Measurements from ENCODE around the gene KRTAP9-3.

DNA sequence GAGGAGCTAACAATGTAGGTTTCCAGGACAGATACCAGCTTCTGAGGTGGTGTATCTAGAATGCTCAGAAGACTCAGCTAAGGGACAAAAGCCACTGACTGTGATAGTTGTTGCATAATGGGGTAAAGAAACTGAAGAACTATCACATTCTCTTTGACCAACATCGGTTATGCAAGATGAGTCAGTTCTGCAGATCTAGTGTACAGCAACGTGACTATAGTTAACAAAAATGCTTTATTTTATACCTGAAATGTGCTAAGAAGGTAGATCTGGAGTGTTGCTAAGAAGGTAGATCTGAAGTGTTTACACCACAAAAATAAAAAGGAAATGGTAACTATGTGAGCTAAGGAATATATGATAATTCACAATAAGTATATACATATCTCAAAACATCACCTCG, 35.5 kb downstream of the KRTAP9-3 start:
- TF ChIP-seq, protein P1, sequence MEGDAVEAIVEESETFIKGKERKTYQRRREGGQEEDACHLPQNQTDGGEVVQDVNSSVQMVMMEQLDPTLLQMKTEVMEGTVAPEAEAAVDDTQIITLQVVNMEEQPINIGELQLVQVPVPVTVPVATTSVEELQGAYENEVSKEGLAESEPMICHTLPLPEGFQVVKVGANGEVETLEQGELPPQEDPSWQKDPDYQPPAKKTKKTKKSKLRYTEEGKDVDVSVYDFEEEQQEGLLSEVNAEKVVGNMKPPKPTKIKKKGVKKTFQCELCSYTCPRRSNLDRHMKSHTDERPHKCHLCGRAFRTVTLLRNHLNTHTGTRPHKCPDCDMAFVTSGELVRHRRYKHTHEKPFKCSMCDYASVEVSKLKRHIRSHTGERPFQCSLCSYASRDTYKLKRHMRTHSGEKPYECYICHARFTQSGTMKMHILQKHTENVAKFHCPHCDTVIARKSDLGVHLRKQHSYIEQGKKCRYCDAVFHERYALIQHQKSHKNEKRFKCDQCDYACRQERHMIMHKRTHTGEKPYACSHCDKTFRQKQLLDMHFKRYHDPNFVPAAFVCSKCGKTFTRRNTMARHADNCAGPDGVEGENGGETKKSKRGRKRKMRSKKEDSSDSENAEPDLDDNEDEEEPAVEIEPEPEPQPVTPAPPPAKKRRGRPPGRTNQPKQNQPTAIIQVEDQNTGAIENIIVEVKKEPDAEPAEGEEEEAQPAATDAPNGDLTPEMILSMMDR (IDR thresholded peaks at IDR 0.05) = no peak
- no peak for TF ChIP-seq POLR2A (IDR thresholded peaks at IDR 0.05)

Measured in heart left ventricle (tissue), 13 donors.